Limb (tissue), 2 donors: ENCODE data around the gene STAU1.
A peak's percentile ranks its signal among the peaks of the same experiment; 100 is the strongest.
"Not testable (repeated sequence)": the region's sequence is repeated elsewhere in the genome, so short reads cannot be mapped to it uniquely, and the experiment has no call there.

ENCODE experiments used
- DNase-seq, 2 donors: peaks; one replicate each; pipeline ENCODE4 v3.0.0-alpha.2; 2016; ENCODE audit errors: extremely low spot score in 2 of 2

Gene STAU1

DNA sequence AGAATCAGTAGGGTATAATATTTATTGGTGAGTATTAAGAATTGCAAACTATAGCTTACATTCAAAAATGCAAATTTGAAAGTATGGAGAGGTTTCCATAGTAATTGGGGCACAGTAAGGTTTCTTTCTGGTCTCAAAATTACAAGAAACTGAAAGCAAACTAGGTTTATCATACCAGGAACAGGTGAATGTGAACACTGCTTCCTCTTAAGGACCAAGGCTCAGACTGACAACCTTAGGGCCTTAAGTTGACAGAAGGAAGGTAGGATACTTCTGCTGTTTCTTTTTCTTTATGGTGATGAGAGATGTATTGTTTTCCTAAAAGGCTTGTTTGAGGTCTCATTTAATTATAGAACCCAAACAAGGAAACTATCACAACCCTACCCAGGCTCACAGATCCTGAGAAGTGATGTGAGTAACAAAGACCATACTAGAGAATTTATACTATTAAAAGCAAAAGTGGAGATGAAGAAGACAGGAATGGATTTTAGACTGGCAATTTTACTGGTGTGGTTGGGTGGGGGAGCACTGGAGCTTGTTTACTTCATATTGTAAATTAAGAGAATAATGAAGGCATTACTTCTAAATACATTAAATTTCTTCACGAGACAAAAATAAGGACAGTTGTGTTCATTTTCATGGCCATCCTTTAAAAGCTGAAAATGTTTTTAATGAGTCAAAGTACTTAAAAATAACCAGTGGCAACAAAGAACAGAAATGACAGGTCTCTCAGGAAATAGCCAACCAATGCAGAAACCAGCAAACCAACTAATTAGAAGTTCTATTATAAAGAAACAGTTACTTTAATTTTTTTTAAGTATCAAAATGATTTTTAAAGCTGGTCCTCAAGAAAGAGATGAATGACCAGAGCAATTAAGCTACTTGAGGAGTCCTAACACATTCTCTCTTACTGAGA is 21.3 kb downstream of the STAU1 start:
- DNase-seq: no peak

DNA sequence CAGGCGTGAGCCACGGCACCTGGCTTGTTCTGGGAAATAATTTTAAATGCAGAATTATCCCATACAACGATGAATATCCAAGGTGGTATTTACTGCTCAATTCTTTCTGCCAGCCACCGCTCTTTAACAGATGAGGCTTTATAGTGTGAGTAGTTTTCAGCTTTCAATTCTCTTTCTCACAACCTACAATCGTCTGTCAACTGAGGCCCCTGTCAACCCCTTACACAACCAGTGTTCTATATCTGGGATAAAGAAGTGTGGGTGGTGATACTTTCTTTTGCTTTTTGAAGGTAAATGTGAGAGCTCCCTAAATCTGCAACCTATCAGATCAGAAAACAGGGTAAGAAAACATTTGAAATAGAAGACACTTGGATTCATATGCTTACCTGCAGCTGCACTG is 22.5 kb downstream of the STAU1 start:
- DNase-seq: no peak

DNA sequence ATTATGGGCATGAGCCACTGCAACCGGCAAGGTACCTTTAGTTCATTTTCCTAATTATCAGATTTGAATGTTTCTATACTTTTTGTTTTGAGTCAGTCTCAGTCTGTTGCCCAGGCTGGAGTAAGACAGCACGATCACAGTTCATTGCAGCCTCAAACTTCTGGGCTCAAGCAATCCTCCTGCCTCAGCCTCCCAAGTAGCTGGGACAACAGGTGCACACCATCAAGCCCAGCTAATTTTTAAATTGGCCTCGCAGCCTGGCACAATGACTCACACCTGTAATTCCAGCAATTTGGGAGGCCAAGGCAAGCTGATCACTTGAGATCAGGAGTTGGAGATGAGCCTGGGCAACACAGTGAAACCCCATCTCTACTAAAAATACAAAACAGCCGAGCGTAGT is 24.4 kb downstream of the STAU1 start:
- no peak for DNase-seq

DNA sequence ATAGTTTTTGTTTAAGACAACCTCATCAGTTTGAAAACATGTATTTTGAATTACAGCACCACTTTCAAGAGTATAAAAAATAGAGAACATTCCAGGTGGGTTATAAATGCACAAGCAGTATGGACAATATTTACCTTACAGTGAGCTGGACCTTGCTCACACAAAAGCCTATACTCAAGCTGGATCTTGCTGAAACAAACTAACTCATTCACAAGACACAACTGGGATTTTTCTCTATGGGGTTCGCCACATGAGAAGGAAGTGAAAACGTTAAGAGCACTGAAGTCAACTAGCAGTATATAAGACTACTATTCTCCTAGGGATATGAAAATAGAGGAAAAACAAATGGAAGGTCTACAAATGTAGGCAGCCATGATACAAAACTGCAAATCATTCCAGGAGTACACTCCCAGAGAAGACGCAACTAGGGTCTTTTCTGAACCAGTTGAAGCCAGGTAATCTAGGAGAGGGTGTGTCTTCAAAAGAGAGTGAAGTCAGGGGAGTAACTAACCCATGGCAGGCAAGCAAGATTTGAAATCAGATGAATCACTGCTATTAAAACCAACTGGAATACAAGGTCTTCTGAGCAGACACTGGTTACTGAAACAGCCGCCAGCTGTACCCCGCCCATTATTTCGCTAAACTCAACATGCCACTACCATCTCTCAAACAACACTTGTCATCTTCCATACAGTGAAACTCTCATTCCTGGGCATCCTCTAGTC is 26.5 kb downstream of the STAU1 start:
- DNase-seq: no peak

DNA sequence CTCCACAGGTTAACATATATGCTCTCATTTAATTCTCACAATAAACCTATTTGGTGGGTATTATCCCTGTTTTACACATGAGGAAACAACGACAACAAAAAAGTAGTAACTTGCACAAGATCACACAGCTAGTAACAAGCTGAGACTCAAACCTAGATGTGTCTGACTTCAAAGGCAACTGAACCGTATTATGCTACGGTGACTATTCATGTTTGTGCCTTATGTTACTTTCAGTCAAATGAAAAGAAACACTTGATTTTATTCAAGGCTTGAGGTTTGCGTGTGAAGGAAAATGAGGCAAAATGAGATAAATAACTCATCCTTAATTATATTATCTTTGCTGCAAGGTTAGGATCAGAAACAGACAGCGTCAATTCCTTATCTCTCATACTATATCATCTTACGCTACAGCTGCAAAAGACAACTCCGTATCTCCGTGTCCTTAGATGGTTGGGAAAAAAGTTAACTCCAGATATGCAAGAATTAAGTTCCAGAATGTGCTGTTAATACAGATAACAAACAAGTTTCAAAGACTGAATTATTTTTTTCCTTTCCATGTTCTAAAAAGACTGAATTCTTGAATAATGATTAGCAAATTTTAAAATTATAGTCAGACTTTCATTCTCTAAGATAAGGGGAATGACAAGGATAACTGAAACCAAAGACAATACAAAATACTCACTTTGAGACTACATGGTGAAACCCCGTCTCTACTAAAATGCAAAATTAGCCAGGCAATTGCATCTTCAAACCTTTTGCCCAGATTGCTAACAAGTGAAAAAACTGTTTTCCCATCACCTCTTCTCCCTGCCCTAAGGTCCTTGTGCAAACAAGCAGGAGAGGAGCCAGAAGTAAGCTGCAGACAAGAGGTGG is 27.8 kb downstream of the STAU1 start:
- no peak for DNase-seq

DNA sequence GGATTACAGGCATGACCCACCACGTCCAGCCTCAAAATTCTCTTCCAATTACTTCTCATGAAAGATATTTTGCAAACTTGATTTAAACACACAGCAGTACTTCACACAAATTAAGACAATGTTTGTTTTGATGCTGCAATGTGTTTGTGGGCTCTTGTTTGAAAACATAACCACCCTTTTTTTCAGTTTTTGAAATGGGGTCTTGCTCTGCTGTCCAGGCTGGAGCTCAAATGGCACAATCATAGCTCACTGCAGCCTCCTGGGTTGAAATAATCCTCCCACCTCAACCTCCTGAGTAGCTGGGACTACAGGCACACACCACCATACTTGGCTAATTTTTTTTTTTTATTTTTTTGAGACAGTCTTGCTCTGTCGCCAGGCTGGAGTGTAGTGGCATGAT is 31.0 kb downstream of the STAU1 start:
- DNase-seq: no peak

DNA sequence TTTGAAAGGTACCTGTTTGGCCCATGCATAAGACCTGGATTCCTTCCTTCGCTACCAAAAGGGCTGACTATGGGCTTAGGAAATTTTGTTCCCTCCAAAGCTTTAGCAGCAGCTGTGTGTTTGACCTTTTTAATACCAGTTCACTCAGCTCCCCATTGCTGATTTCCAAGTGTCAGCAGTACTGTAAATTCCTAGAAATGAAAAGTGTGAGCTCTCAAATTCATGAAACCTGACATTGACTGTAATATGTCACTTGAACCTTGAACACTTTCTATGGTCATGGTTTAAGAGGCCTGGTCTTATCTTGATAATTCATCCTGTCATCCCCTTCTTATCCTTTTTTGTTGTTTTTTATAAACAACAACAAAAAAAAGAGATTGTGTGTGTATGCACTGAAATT is 31.7 kb downstream of the STAU1 start:
- no peak for DNase-seq

DNA sequence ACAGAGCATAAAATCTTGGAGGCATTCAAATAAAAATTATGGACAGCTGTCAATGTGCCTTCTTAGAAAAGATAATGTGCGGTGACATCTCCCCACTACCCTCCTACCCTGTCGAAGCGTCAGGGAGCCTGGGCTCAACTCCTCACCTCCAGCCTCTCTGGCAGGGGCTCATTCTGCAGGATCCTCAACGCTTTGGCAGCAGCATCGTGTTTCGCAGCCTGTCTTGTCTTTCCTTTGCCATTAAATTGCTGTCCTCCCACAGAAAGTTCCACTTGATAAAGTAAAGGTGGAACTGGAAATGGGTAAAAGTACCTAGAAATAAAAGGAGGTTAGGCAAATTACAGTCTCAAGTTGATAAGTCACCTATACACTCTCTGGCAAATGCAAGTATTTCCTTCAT is 36.7 kb downstream of the STAU1 start:
- DNase-seq: no peak

DNA sequence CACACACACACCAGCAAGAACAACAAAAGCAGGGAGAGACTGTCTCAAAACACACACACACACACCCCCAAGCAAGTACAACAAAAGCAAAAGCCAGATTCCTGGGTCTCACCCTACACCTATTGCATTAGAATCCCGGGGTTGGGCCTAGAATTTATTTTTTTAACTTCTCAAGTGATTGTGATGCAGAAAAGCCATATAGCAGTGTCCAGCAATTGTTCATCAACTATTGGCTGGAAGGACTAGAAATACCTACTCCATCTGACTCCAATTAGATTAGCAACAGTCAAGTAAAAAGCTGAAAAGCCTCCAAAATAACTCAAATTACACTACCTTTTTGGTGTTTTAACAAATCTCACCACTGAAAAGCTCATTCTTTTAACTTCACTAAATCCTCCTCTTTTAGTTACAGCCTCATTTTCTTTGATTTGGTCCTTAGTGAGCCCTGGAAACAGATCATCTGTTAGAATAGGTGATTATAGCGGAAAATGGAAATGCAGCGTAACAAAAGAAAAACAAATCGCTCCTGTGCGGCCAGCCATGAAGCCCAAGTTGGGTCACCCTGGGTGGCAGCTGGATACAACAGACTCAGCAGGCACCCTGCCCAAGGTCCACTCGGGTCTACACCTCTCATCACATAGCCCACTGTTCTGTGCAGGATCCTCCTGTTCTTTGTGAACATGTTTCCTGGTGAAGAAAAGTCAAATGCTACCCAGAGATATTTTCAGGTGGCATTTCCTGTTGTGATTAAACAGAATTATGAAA is 38.7 kb downstream of the STAU1 start:
- no peak for DNase-seq

DNA sequence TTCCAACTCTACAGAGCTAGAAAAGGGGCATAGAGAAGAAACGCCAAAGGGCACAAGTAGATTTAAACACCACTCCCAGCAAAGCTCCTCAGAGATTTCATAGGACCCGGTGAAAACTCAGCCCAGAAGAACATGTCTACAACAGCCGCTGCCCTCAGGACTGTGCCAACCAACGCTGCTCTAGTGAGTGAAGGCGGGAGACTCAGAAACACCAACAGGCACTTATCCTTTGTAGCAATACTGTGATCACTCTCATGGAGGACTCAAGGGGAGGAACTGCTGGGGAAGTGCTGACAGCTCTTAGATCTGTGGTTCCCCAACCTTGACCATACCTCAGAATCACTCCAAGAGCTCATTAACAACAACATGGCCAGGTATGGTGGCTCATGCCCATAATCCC is 39.5 kb downstream of the STAU1 start:
- no peak for DNase-seq

DNA sequence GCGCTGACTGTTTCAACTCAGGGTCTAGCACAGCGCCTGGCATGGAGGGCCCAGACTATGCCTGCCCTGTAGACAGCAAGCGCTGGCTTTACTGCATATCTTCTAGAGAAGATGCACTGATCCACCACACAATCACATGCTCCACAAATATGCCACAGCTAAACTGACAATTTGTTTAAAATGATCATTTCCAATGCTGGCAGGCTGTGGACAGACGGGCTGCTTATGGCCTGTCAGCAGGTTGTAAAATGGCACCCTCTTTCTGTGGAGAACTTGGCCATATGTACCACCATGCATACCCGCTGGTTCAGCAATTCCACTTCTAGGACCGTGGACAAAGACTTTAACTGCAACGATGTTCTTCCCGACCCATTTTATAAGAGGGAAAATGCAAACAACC is 40.8 kb downstream of the STAU1 start:
- DNase-seq: no peak

DNA sequence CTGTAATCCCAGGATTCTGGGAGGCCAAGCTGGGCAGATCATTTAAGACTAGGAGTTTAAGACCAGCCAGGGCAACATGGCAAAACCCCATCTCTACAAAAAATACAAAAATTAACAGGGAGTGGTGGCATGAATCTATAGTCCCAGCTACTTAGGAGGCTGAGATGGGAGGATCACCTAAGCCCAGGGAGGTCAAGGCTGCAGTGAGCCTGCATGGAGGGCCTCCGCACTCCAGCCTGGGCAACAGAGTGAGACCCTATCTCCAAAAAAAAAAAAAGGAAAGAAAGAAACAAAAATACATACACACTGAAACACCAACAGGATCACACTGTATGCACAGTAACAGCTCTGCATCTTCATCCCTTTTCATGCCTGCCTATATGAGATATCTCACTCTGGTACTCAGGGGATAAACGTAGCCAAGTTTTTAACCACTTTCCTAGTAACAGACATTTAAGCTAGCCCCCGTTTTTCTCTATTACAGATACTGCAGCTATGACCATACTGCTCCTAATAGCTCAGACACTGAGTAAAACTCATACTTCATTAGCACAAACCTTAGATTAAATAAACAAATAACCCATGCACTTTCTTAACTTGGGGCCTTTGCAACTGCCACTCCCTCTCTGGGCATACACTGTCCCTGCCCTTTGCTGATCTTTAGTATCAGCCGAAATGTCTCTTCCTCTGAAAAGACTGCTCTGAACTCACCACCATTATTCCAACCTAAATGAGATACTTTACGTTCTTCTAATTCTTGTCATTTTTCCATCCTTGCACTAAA is 41.5 kb downstream of the STAU1 start:
- no peak for DNase-seq

DNA sequence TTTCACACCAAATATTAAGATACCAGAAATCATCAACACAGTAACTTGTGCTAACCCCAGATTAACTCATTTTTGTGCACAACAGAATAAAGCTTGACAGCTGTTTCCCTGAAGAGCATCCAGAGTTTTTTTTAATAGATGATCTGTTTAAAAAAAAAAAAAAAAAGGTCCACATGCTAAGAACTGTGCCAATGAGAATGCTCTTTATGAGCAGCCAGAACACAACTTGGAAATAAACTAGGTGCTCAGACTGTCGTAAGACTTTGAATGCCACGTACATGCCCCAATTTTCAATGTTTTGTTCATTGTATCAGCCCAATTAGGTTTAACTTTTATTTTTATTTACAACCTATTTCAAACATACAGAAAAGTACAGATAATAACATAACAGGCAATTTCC is 47.3 kb downstream of the STAU1 start:
- no peak for DNase-seq

DNA sequence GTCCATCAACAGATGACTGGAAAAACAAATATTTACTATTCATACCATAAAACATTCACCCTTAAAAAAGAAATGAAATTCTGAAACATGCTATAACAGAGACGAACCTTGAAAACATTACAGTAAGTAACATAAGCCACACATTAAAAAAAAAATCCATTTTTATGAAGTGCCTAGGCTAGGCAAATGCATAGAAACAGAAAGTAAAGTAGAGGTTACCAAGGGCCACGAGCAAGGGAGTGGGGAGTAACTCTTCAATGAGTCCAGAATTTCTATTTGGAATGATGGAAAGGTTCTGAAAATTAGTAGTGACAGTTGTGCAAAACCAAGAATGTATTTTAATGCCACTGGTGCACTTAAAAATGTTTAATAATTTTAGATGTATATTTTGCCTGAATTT is 47.7 kb downstream of the STAU1 start:
- no peak for DNase-seq

DNA sequence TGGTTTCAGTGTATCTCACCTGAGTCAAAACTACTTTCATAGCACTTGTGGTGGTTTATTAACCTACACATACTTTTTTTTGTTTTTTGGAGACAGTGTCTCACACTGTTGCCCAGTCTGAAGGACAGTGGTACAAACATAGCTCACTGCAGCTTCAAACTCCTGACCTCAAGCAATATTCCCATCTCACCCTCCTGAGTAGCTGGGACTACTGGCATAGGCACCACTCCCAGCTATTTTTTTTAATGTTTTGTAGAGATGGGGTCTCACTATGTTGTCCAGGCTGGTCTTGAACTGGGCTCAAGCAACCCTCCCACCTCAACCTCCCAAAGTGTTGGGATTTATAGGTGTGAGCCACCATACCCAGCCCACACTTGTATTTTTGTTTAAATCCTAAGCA is 49.7 kb downstream of the STAU1 start:
- DNase-seq: no peak

DNA sequence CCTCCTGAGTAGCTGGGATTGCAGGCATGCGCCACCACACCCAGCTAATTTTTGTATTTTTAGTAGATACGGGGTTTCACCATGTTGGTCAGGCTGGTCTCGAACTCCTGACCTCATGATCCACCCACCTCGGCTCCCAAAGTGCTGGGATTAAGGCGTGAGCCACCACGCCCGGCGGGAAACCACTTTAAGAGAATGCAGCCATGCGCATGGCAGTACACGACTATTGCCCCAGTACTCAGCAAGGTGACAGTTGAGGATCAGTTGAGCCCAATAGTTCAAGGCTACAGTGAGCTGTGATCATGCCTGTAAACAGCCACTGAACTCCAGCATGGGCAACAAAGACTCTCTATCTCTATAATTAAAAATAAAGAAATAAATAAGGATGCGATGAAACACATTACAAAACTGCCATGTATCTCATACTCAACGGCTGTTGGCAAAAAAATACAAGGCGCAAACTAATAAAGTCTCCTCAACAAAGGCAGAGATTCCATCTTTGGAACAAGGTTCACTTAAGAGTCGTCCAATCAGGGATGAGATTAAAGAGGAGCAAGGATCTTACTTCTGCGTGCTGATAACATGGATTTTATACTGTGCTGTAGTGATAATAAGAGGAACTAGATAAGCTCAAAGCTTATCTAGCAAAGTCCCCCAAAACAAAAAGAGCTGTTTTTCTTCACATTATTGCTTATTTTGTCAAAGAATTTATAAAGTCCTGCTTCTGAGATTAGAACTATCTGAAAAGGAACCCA is 51.1 kb downstream of the STAU1 start:
- DNase-seq: no peak

DNA sequence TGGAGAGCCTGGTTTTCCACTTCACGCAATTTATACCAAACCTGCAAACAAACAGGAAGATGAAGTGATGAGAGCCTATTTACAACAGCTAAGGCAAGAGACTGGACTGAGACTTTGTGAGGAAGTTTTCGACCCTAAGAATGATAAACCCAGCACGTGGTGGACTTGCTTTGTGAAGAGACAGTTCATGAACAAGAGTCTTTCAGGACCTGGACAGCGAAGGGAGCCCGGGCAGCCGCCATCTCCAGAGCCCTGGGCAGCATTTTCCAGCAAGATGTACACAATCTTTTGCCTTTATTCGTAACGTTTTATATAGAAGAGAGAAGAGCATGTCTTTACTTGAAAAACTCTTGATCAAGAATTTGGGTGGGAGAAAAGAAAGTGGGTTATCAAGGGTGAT is 53.3 kb downstream of the STAU1 start:
- DNase-seq: not testable (repeated sequence)

DNA sequence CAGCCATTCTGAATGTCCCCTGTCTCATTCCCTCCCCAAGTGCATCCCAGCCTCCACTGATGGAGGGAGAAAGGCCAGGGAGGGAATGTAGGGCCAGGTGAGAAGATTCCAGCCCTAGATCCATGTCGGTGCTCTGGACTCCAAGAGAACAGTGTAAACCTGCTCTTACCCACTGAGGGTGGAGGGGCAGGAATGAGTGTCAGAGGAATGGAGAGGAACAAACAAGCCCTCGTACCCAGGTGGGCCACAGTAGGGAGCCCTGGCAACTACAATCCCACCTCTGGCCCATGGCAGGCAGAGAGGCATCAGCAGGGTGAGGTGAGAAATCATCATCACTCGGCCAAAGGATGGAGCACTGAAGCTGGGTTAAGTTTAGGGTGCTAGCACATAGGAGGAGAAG is 54.6 kb downstream of the STAU1 start:
- no peak for DNase-seq

DNA sequence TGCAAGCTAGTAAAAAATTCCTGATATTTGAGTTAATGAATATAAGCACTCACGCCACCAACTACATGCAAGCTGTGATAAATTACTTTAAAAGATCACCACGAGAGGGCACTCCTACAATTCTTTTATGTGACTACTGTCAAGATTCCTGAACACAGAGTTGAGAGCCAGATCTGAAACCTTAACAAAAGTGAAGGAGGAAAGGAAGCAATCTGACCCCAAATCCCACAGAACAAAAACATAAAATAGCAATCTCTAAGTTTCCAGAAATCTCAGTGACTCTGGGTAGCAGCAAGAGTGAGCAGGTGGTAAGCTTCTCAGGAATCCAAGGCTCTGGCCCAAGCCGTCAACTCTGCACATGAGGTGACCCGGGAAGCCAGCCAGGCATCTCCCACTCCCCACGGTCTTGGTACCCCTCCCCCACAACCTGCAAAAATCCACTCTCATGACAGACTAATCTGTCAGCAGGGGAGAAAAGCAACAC is 55.1 kb downstream of the STAU1 start:
- DNase-seq: peak; percentile 35 to 62

DNA sequence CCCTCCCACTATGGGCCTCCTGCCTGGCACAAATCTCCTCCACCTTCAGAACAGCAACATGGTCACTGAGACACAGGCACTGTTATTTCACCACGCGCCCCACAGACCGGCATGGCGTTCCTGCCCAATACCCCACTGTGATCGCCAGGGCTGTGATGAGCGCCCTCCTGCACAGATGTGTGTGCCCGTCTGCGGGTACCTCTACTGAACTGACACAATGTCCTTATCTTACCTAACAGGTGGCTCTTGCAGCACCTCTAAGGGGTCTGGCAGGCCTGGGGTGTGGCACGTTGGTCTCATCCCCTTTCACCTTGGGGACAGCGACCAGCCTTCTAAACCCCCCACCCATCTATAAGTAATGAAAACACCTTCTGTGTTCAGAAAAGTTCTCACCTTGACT is 64.2 kb downstream of the STAU1 start:
- DNase-seq: no peak
